ENCODE results near the gene MGAT5.

DNA sequence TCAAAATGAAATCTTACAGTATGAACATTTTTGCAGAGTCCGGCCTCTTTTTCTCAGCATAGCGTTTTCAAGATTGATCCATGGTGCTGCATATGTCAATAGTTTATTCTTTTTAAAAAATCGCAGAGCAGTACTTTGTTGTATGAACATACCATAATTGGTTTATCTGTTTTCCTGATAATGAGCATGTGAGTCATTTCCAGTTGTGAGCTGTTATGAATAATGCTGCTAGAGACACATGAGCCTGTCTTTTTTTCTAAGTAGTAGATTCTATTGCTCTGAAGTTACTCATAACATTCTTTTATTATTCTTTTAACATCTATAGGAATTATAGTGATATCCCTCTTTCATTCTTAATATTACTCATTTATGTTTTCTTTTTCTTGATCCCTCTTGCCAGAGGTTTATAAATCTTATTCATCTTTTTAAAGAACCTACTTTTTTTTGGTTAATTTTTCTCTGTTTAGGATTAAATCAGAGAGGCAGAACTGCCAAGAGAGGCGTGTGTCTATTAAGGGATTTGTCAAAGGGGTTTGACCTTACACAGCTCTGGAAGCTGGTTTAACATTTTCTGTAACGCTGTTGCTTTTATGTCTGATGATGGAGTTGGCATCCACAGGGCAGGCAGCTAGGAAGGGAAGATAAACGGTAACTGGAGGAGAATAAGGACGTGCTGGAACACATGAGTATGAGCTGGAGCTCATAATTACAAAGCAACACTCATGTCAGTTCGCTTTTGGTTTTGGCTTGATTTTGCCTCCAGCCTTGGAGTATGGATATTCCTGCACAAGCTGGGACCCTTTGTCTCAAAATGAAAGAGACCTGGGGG, 47.4 kb downstream of the MGAT5 start:
- TF ChIP-seq, protein P1, sequence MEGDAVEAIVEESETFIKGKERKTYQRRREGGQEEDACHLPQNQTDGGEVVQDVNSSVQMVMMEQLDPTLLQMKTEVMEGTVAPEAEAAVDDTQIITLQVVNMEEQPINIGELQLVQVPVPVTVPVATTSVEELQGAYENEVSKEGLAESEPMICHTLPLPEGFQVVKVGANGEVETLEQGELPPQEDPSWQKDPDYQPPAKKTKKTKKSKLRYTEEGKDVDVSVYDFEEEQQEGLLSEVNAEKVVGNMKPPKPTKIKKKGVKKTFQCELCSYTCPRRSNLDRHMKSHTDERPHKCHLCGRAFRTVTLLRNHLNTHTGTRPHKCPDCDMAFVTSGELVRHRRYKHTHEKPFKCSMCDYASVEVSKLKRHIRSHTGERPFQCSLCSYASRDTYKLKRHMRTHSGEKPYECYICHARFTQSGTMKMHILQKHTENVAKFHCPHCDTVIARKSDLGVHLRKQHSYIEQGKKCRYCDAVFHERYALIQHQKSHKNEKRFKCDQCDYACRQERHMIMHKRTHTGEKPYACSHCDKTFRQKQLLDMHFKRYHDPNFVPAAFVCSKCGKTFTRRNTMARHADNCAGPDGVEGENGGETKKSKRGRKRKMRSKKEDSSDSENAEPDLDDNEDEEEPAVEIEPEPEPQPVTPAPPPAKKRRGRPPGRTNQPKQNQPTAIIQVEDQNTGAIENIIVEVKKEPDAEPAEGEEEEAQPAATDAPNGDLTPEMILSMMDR (IDR thresholded peaks at IDR 0.05) = no peak
- TF ChIP-seq, protein P2, sequence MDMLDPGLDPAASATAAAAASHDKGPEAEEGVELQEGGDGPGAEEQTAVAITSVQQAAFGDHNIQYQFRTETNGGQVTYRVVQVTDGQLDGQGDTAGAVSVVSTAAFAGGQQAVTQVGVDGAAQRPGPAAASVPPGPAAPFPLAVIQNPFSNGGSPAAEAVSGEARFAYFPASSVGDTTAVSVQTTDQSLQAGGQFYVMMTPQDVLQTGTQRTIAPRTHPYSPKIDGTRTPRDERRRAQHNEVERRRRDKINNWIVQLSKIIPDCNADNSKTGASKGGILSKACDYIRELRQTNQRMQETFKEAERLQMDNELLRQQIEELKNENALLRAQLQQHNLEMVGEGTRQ (CRISPR knock-in tag; IDR thresholded peaks at IDR 0.05) = no peak
- TF ChIP-seq TCF7 (CRISPR knock-in tag; IDR thresholded peaks at IDR 0.05; ENCODE audit: low read depth) = no peak
- no peak for TF ChIP-seq CREM (CRISPR knock-in tag; IDR thresholded peaks at IDR 0.05)
- TF ChIP-seq, protein P3, sequence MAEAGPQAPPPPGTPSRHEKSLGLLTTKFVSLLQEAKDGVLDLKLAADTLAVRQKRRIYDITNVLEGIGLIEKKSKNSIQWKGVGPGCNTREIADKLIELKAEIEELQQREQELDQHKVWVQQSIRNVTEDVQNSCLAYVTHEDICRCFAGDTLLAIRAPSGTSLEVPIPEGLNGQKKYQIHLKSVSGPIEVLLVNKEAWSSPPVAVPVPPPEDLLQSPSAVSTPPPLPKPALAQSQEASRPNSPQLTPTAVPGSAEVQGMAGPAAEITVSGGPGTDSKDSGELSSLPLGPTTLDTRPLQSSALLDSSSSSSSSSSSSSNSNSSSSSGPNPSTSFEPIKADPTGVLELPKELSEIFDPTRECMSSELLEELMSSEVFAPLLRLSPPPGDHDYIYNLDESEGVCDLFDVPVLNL (CRISPR knock-in tag; IDR thresholded peaks at IDR 0.05; ENCODE audit: borderline replicate concordance, low read depth) = no peak
- no peak for TF ChIP-seq ZNF317 (CRISPR knock-in tag; IDR thresholded peaks at IDR 0.05; ENCODE audit: borderline replicate concordance, low read depth)
- TF ChIP-seq, protein P4, sequence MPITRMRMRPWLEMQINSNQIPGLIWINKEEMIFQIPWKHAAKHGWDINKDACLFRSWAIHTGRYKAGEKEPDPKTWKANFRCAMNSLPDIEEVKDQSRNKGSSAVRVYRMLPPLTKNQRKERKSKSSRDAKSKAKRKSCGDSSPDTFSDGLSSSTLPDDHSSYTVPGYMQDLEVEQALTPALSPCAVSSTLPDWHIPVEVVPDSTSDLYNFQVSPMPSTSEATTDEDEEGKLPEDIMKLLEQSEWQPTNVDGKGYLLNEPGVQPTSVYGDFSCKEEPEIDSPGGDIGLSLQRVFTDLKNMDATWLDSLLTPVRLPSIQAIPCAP (CRISPR knock-in tag; IDR thresholded peaks at IDR 0.05) = no peak
- no peak for TF ChIP-seq GTF2I (CRISPR knock-in tag; conservative IDR thresholded peaks at IDR 0.05)
- TF ChIP-seq JUN (CRISPR knock-in tag; IDR thresholded peaks at IDR 0.05) = no peak
